Uterus (tissue), 4 donors: ENCODE results near the gene PMPCA. TPM values are rescaled to one million over a fixed set of nuclear protein-coding genes. Genes with fewer than 3 reads are reported as not detected.

ENCODE experiments used
- DNase-seq, 2 donors: peaks; one replicate each; pipeline ENCODE4 v3.0.0-alpha.2; 2019 to 2020
- H3K27ac ChIP-seq, 2 donors: fragments of 200-600 bp; sonication (generic); 1 replicate in 1 of 2; 2 replicates in 1 of 2; pipeline ENCODE4 v1.5.1; 2016 to 2018
- H3K27me3 ChIP-seq, 2 donors: fragments of 200-600 bp; sonication (generic); one replicate each; pipeline ENCODE4 v1.5.1; 2018 to 2019; ENCODE audit warnings: control low read depth in 1 of 2
- H3K36me3 ChIP-seq, 2 donors: fragments of 200-600 bp; sonication (generic); one replicate each; pipeline ENCODE4 v1.5.1; 2019; ENCODE audit warnings: control low read depth in 1 of 2
- H3K4me1 ChIP-seq, 2 donors: fragments of 200-600 bp; sonication (generic); one replicate each; pipeline ENCODE4 v1.5.1; 2018 to 2019; ENCODE audit warnings: control low read depth in 1 of 2
- H3K4me3 ChIP-seq, 2 donors: fragments of 200-600 bp; sonication (generic); 1 replicate in 1 of 2; 2 replicates in 1 of 2; pipeline ENCODE4 v1.5.1; 2018 to 2019; ENCODE audit warnings: mild to moderate bottlenecking in 1 of 2
- H3K9me3 ChIP-seq, 2 donors: fragments of 200-600 bp; sonication (generic); one replicate each; pipeline ENCODE4 v1.5.1; 2019; ENCODE audit warnings: control low read depth in 1 of 2
- CTCF ChIP-seq, 4 experiments: fragments of 200-600 bp in 2 of 4; fragments of 450-650 bp in 2 of 4; sonication (generic) in 2 of 4; IDR thresholded peaks; one replicate each; pipeline ENCODE4 v1.5.1; 2016 to 2019; ENCODE audit warnings: antibody characterized with exemption in 4 of 4, mild to moderate bottlenecking in 2 of 4, moderate library complexity in 1 of 4
- POLR2A ChIP-seq, 2 donors: fragments of 450-650 bp; IDR thresholded peaks; one replicate each; pipeline ENCODE4 v1.6.1; 2016; ENCODE audit warnings: antibody characterized with exemption in 2 of 2, mild to moderate bottlenecking in 1 of 2, moderate library complexity in 1 of 2
- intact Hi-C: fragments of 100-400 bp; cut with DNase I; formaldehyde crosslinking; loops from one replicate; pipeline ENCODE4 v1.15.1; 2023; ENCODE audit warnings: low total_unique reads
- total RNA-seq, 4 donors: library from RNA; depleted of rRNA in 3 of 4; stranded (reverse); fragments of >200 nt in 3 of 4; gene quantifications; one replicate each; pipeline versions ENCODE4 v1.1.0 to v1.2.4, GENCODE V29; 2014 to 2023
- donor health status: DM: yes; HTN: yes; CAD: no.

The PMPCA gene
- total RNA-seq, 4 donors from 2014 or later = 0.77 to 39.0 (median 29.5) TPM

- intact Hi-C loops = no loop called here
- no peaks in the 10 kb centered on the region for H3K9me3 ChIP-seq
- DNase-seq = no peak
- H3K4me1 ChIP-seq = peaks cover 0 to 12% of the 10 kb centered on the region in 2 donors
- no peak overlapping the region for H3K4me3 ChIP-seq
- H3K36me3 ChIP-seq = no peaks in the 10 kb centered on the region
- H3K27ac ChIP-seq = no peak overlapping the region
- TF ChIP-seq POLR2A (IDR thresholded peaks at IDR 0.05) = no peak
- TF ChIP-seq CTCF (IDR thresholded peaks at IDR 0.05) = no peak
- H3K27me3 ChIP-seq = no peaks in the 10 kb centered on the region
These were observed 23.6 kb downstream of the PMPCA start for GRCh38 chr9:136433849-136434579.

GRCh38 chr9:136434580-136435169 is 24.2 kb downstream of the PMPCA start:
- Histone ChIP-seq H3K4me3 (no peak overlapping the region), H3K27ac (no peak overlapping the region), H3K27me3 (no peaks in the 10 kb centered on the region), H3K4me1 (peaks cover 0 to 12% of the 10 kb centered on the region in 2 donors), H3K9me3 (no peaks in the 10 kb centered on the region), H3K36me3 (no peaks in the 10 kb centered on the region)
- intact Hi-C loops = no loop called here
- TF ChIP-seq CTCF (IDR thresholded peaks at IDR 0.05) (no peak), POLR2A (IDR thresholded peaks at IDR 0.05) (no peak)
- no peak for DNase-seq

- Histone ChIP-seq H3K4me1 (peaks cover 0 to 12% of the 10 kb centered on the region in 2 donors), H3K27me3 (no peaks in the 10 kb centered on the region), H3K4me3 (no peak overlapping the region), H3K36me3 (no peaks in the 10 kb centered on the region), H3K9me3 (no peaks in the 10 kb centered on the region), H3K27ac (no peak overlapping the region)
- TF ChIP-seq CTCF (IDR thresholded peaks at IDR 0.05) (no peak), POLR2A (IDR thresholded peaks at IDR 0.05) (no peak)
- DNase-seq = no peak
- intact Hi-C loops = no loop called here
These were observed 25.7 kb downstream of the PMPCA start for GRCh38 chr9:136436055-136436634.

- TF ChIP-seq POLR2A (IDR thresholded peaks at IDR 0.05) = no peak
- TF ChIP-seq CTCF (IDR thresholded peaks at IDR 0.05) = no peak
- intact Hi-C loops = no loop called here
- Histone ChIP-seq H3K27me3 (no peaks in the 10 kb centered on the region), H3K9me3 (no peaks in the 10 kb centered on the region), H3K4me3 (peak overlapping the region in 1 of 2 donors; percentile 80), H3K4me1 (peaks cover 0 to 12% of the 10 kb centered on the region in 2 donors), H3K36me3 (no peaks in the 10 kb centered on the region), H3K27ac (no peak overlapping the region)
- DNase-seq = no peak
These were observed 27.0 kb downstream of the PMPCA start for GRCh38 chr9:136437430-136437829.
